ENCODE measurements around the gene DAPK1.

Gene DAPK1

GRCh38 chr9:87550253-87550954, 52.7 kb downstream of the DAPK1 start:
- H3K4me2 ChIP-seq (ENCODE audit: insufficient read depth, low read length), result no peak overlapping the region
- H3K27ac ChIP-seq (ENCODE audit: low read length), result no peak overlapping the region
- TF ChIP-seq CTCF (IDR thresholded peaks at IDR 0.05; ENCODE audit: borderline replicate concordance, extremely low read depth, low read length, poor library complexity, severe bottlenecking) (no peak), EZH2 (IDR thresholded peaks at IDR 0.05; ENCODE audit: borderline replicate concordance, low read depth, low read length, severe bottlenecking) (no peak)

GRCh38 chr9:87551772-87552217, 54.1 kb downstream of the DAPK1 start:
- Histone ChIP-seq H3K36me3 (ENCODE audit: insufficient read depth, low read length) (no peaks in the 10 kb centered on the region), H3K4me3 (ENCODE audit: low read depth in 1 of 2, low read length in 2 of 2) (no peak overlapping the region), H3K9ac (ENCODE audit: low read depth, low read length) (no peak overlapping the region), H3K9me3 (ENCODE audit: insufficient read depth, low read length, severe bottlenecking) (no peaks in the 10 kb centered on the region), H3K79me2 (ENCODE audit: insufficient read depth, low read length) (no peaks in the 10 kb centered on the region), H3K4me1 (ENCODE audit: insufficient read depth, low read length) (no peaks in the 10 kb centered on the region), H3K27ac (ENCODE audit: low read length) (no peak overlapping the region), H2AFZ (ENCODE audit: low read depth, low read length) (no peak overlapping the region), H4K20me1 (ENCODE audit: insufficient read depth, low read length) (no peaks in the 10 kb centered on the region), H3K4me2 (ENCODE audit: insufficient read depth, low read length) (no peak overlapping the region), H3K27me3 (ENCODE audit: insufficient read depth, low read length, poor library complexity) (no peaks in the 10 kb centered on the region)
- DNase-seq (no peak), ATAC-seq (ENCODE audit: insufficient read depth, low read depth) (no peak)
- TF ChIP-seq EZH2 (IDR thresholded peaks at IDR 0.05; ENCODE audit: borderline replicate concordance, low read depth, low read length, severe bottlenecking), result no peak
- no peak for TF ChIP-seq CTCF (IDR thresholded peaks at IDR 0.05; ENCODE audit: borderline replicate concordance, extremely low read depth, low read length, poor library complexity, severe bottlenecking)

More at GRCh38 chr9:87550253-87550954, 52.7 kb downstream of the DAPK1 start:
- Histone ChIP-seq H4K20me1 (ENCODE audit: insufficient read depth, low read length) (no peaks in the 10 kb centered on the region), H3K9me3 (ENCODE audit: insufficient read depth, low read length, severe bottlenecking) (no peaks in the 10 kb centered on the region), H3K4me3 (ENCODE audit: low read depth in 1 of 2, low read length in 2 of 2) (no peak overlapping the region), H3K4me1 (ENCODE audit: insufficient read depth, low read length) (no peaks in the 10 kb centered on the region), H2AFZ (ENCODE audit: low read depth, low read length) (no peak overlapping the region), H3K27me3 (ENCODE audit: insufficient read depth, low read length, poor library complexity) (no peaks in the 10 kb centered on the region), H3K79me2 (ENCODE audit: insufficient read depth, low read length) (no peaks in the 10 kb centered on the region), H3K9ac (ENCODE audit: low read depth, low read length) (no peak overlapping the region), H3K36me3 (ENCODE audit: insufficient read depth, low read length) (no peaks in the 10 kb centered on the region)
- no peak for ATAC-seq (ENCODE audit: insufficient read depth, low read depth)
- DNase-seq, result no peak

- Histone ChIP-seq H3K4me3 (ENCODE audit: low read depth in 1 of 2, low read length in 2 of 2) (no peak overlapping the region), H3K9me3 (ENCODE audit: insufficient read depth, low read length, severe bottlenecking) (no peaks in the 10 kb centered on the region), H3K79me2 (ENCODE audit: insufficient read depth, low read length) (no peaks in the 10 kb centered on the region), H3K9ac (ENCODE audit: low read depth, low read length) (no peak overlapping the region), H4K20me1 (ENCODE audit: insufficient read depth, low read length) (no peaks in the 10 kb centered on the region), H2AFZ (ENCODE audit: low read depth, low read length) (no peak overlapping the region), H3K36me3 (ENCODE audit: insufficient read depth, low read length) (no peaks in the 10 kb centered on the region), H3K4me2 (ENCODE audit: insufficient read depth, low read length) (no peak overlapping the region), H3K27me3 (ENCODE audit: insufficient read depth, low read length, poor library complexity) (no peaks in the 10 kb centered on the region), H3K27ac (ENCODE audit: low read length) (no peak overlapping the region), H3K4me1 (ENCODE audit: insufficient read depth, low read length) (no peaks in the 10 kb centered on the region)
- ATAC-seq (ENCODE audit: insufficient read depth, low read depth) (no peak), DNase-seq (no peak)
- TF ChIP-seq CTCF (IDR thresholded peaks at IDR 0.05; ENCODE audit: borderline replicate concordance, extremely low read depth, low read length, poor library complexity, severe bottlenecking) (no peak), EZH2 (IDR thresholded peaks at IDR 0.05; ENCODE audit: borderline replicate concordance, low read depth, low read length, severe bottlenecking) (no peak)
These were observed 56.7 kb downstream of the DAPK1 start for GRCh38 chr9:87554171-87554910.

All from DND-41 (cell line).